Caco-2 (cell line): ENCODE results near the gene OR6M1. TPM values are rescaled to one million over a fixed set of nuclear protein-coding genes. Genes with fewer than 3 reads are reported as not detected.

Experiments
- BruUV-seq: library from RNA; stranded (reverse); fragments of 400-500 nt; replicated peaks from 2 replicates; lab custom pipeline; 2021; lab: Mats Ljungman, UMichigan
- CTCF ChIA-PET: fragments of 300-600 bp; sonication (Branson Sonifier 250); formaldehyde crosslinking; loops from one replicate; lab custom pipeline; 2022; ENCODE audit warnings: antibody characterized with exemption; lab: Charles Lee
- POLR2A ChIA-PET: fragments of 300-600 bp; sonication (Branson Sonifier 250); formaldehyde crosslinking; loops from one replicate; lab custom pipeline; 2022; ENCODE audit warnings: antibody characterized with exemption; lab: Charles Lee
- DNase-seq, 2 experiments: peaks; one replicate each; pipeline versions ENCODE4 v3.0.0 to v3.0.0-alpha.2; 2020 to 2022
- H3K27me3 ChIP-seq: replicated peaks from 2 replicates; pipeline ENCODE4 v1.6.0; 2011; ENCODE audit warnings: low read length; ENCODE audit not compliant: control insufficient read depth, insufficient read depth
- H3K36me3 ChIP-seq: 2 replicates; pipeline ENCODE4 v1.5.1; 2011; ENCODE audit warnings: low read length; ENCODE audit not compliant: control insufficient read depth, insufficient read depth
- H3K4me1 ChIP-seq: fragments of 250-450 bp; sonication (Bioruptor Pico); 2 replicates; pipeline ENCODE4 v1.5.1; 2020; ENCODE audit warnings: mild to moderate bottlenecking
- H3K4me3 ChIP-seq: 2 replicates; pipeline ENCODE4 v1.5.1; 2011; ENCODE audit warnings: low read depth, mild to moderate bottlenecking, control low read depth, low read length
- H3K9me3 ChIP-seq: fragments of 250-450 bp; sonication (Bioruptor Pico); 2 replicates; pipeline ENCODE4 v1.5.1; 2020; ENCODE audit warnings: mild to moderate bottlenecking, moderate library complexity
- H3K27ac Mint-ChIP-seq: one replicate; pipeline ENCODE4 v1.8.0; 2022; ENCODE audit warnings: mixed read lengths; ENCODE audit not compliant: unreplicated experiment
- H3K27me3 Mint-ChIP-seq: one replicate; pipeline ENCODE4 v1.8.0; 2022; ENCODE audit warnings: mixed read lengths; ENCODE audit not compliant: insufficient read depth, unreplicated experiment
- H3K36me3 Mint-ChIP-seq: one replicate; pipeline ENCODE4 v1.8.0; 2022; ENCODE audit warnings: mild to moderate bottlenecking, mixed read lengths; ENCODE audit not compliant: insufficient read depth, unreplicated experiment
- H3K4me1 Mint-ChIP-seq: one replicate; pipeline ENCODE4 v1.8.0; 2022; ENCODE audit warnings: low read depth, mixed read lengths; ENCODE audit not compliant: unreplicated experiment
- H3K4me3 Mint-ChIP-seq: one replicate; pipeline ENCODE4 v1.8.0; 2022; ENCODE audit warnings: mild to moderate bottlenecking, moderate library complexity, mixed read lengths; ENCODE audit not compliant: unreplicated experiment
- H3K9me3 Mint-ChIP-seq: one replicate; pipeline ENCODE4 v1.8.0; 2022; ENCODE audit warnings: mixed read lengths; ENCODE audit not compliant: unreplicated experiment
- CTCF ChIP-seq, 2 experiments: fragments of 200-600 bp in 1 of 2; IDR thresholded peaks; 1 replicate in 1 of 2; 2 replicates in 1 of 2; pipeline versions ENCODE4 v1.5.1 to v1.8.0; 2011 to 2022; ENCODE audit warnings: antibody characterized with exemption in 1 of 2, control low read depth in 1 of 2, inconsistent platforms in 1 of 2, low read depth in 1 of 2, low read length in 1 of 2, mild to moderate bottlenecking in 1 of 2, moderate library complexity in 1 of 2; ENCODE audit not compliant: insufficient read depth in 1 of 2, severe bottlenecking in 1 of 2, unreplicated experiment in 1 of 2
- intact Hi-C: fragments of 100-400 bp; cut with micrococcal nuclease; formaldehyde crosslinking; loops from one replicate; pipeline ENCODE4 v1.10.0; 2022; ENCODE audit not compliant: unreplicated experiment
- total RNA-seq: library from RNA; stranded (reverse); gene quantifications from 2 replicates; pipeline ENCODE4 v1.2.3, GENCODE V29; 2022

The OR6M1 gene
- total RNA-seq, 1 experiment from 2014 or later = not detected

GRCh38 chr11:123829745-123830144 is 23.6 kb upstream of the OR6M1 start:
- no TSS peak for BruUV-seq
- Mint-ChIP-seq H3K4me1 (no peaks in the 10 kb centered on the region), H3K36me3 (no peaks in the 10 kb centered on the region), H3K27ac (no peak overlapping the region), H3K4me3 (no peak overlapping the region), H3K27me3 (peaks cover 8% of the 10 kb centered on the region), H3K9me3 (peaks cover 12% of the 10 kb centered on the region)
- ChIA-PET POLR2A (no interaction called here), CTCF (no interaction called here)
- TF ChIP-seq CTCF (IDR thresholded peaks at IDR 0.05; ENCODE audit: insufficient read depth in 1 of 2, low read depth in 1 of 2, low read length in 1 of 2, severe bottlenecking in 1 of 2, unreplicated experiment in 1 of 2) = no peak
- H3K9me3 ChIP-seq = peaks cover 14% of the 10 kb centered on the region; the same call in 1 of the 2 replicates
- no peak for DNase-seq
- no peaks in the 10 kb centered on the region for H3K36me3 ChIP-seq
- no peak overlapping the region for H3K4me3 ChIP-seq
- intact Hi-C loops = no loop called here
- no peaks in the 10 kb centered on the region for H3K27me3 ChIP-seq
- H3K4me1 ChIP-seq = no peaks in the 10 kb centered on the region

- Histone ChIP-seq H3K9me3 (no peaks in the 10 kb centered on the region), H3K36me3 (no peaks in the 10 kb centered on the region), H3K4me1 (peaks cover 24% of the 10 kb centered on the region), H3K4me3 (no peak overlapping the region), H3K27me3 (no peaks in the 10 kb centered on the region)
- H3K4me1 Mint-ChIP-seq = peaks cover 19% of the 10 kb centered on the region
- peaks cover 6% of the 10 kb centered on the region for H3K36me3 Mint-ChIP-seq
- ChIA-PET POLR2A (no interaction called here), CTCF (no interaction called here)
- no peaks in the 10 kb centered on the region for H3K27me3 Mint-ChIP-seq
- peak; percentile 75 to 80 for DNase-seq
- no TSS peak for BruUV-seq
- intact Hi-C loops = loop anchor here (1.0 kb wide), 2 partner anchors 81 to 177 kb away; partner anchors contain the start of gene ZNF202
- peaks cover 9% of the 10 kb centered on the region for H3K9me3 Mint-ChIP-seq
- H3K27ac Mint-ChIP-seq = peak overlapping the region; percentile 91
- peak overlapping the region; percentile 54 for H3K4me3 Mint-ChIP-seq
- peak in 1 of 2 experiments; percentile 21 for TF ChIP-seq CTCF (IDR thresholded peaks at IDR 0.05; ENCODE audit: insufficient read depth in 1 of 2, low read depth in 1 of 2, low read length in 1 of 2, severe bottlenecking in 1 of 2, unreplicated experiment in 1 of 2)
These were observed 16.4 kb upstream of the OR6M1 start for GRCh38 chr11:123822599-123822998.

DNA sequence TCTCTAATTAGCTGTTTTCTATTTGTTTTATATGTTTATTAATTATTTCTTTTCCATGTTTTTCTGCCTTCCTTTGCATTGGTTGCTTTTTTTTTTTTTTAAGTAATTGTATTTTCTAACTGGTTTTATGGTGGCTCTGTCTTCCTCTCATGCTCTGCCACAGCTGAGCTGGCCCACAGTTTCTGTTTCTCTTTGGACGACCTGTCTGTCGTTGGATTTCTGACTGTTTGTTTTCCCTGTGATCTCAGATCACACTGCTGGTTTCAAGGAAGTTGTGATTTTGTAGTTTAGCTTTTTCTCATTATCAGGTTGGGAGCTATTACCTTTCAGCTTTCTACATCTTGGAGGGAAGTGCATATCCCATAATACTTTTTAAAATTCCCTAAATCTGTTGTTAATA is 15.9 kb upstream of the OR6M1 start:
- Histone ChIP-seq H3K4me3 (no peak overlapping the region), H3K36me3 (no peaks in the 10 kb centered on the region), H3K4me1 (peaks cover 24% of the 10 kb centered on the region), H3K27me3 (no peaks in the 10 kb centered on the region), H3K9me3 (no peaks in the 10 kb centered on the region)
- POLR2A ChIA-PET = interaction anchor here (0.7 kb wide), 1 partner anchor 21 kb away, joined by 5 read pairs; no protein-coding TSS in a partner anchor
- BruUV-seq = TSS peak; percentile 100
- Mint-ChIP-seq H3K36me3 (peaks cover 6% of the 10 kb centered on the region), H3K4me1 (peaks cover 19% of the 10 kb centered on the region), H3K9me3 (peaks cover 9% of the 10 kb centered on the region), H3K27me3 (no peaks in the 10 kb centered on the region), H3K4me3 (peak overlapping the region; percentile 54), H3K27ac (peak overlapping the region; percentile 91)
- no peak for TF ChIP-seq CTCF (IDR thresholded peaks at IDR 0.05; ENCODE audit: insufficient read depth in 1 of 2, low read depth in 1 of 2, low read length in 1 of 2, severe bottlenecking in 1 of 2, unreplicated experiment in 1 of 2)
- peak in 1 of 2 experiments; percentile 44 for DNase-seq
- CTCF ChIA-PET = no interaction called here
- intact Hi-C loops = loop anchor here (1.0 kb wide), 2 partner anchors 81 to 177 kb away; partner anchors contain the start of gene ZNF202
